HL-60 (cell line): ENCODE data around the gene CBR3.

ENCODE experiments used
- DNase-seq, 2 experiments: peaks; one replicate each; pipeline ENCODE4 v3.0.0-alpha.2; 2010 to 2020; ENCODE audit warnings: low read depth in 1 of 2, low spot score in 1 of 2
- H3K27ac ChIP-seq: fragments of 250-450 bp; sonication (Bioruptor Pico); replicated peaks from 2 replicates; pipeline ENCODE4 v1.5.1; 2020; ENCODE audit warnings: mild to moderate bottlenecking, moderate library complexity
- H3K27me3 ChIP-seq: fragments of 250-450 bp; sonication (Bioruptor Pico); 2 replicates; pipeline ENCODE4 v1.5.1; 2021; ENCODE audit warnings: mild to moderate bottlenecking, moderate library complexity; ENCODE audit not compliant: insufficient read depth, poor library complexity, severe bottlenecking
- H3K4me3 ChIP-seq: replicated peaks from 2 replicates; pipeline ENCODE4 v1.5.1; 2011; ENCODE audit warnings: mild to moderate bottlenecking, control low read depth, low read length; ENCODE audit not compliant: insufficient read depth
- GABPA ChIP-seq: IDR thresholded peaks from 2 replicates; pipeline ENCODE4 v1.6.1; 2012; ENCODE audit warnings: low read depth
- POLR2AphosphoS5 ChIP-seq: IDR thresholded peaks from 2 replicates; pipeline ENCODE4 v1.6.1; 2012; ENCODE audit warnings: low read depth
- SPI1 ChIP-seq: IDR thresholded peaks from 2 replicates; pipeline ENCODE4 v1.6.1; 2012; ENCODE audit warnings: low read depth, mild to moderate bottlenecking, borderline replicate concordance
- TF ChIP-seq, protein P1 (sequence below): IDR thresholded peaks from 2 replicates; pipeline ENCODE4 v1.6.1; 2012; ENCODE audit warnings: low read depth; ENCODE audit not compliant: insufficient replicate concordance
- TF ChIP-seq, protein P2 (sequence below): IDR thresholded peaks from one replicate; pipeline ENCODE4 v1.5.1; 2011; ENCODE audit warnings: low read length, control low read depth, inconsistent platforms; ENCODE audit not compliant: insufficient read depth

The CBR3 gene

GRCh38 chr21:36089946-36090345 is 44.9 kb upstream of the CBR3 start:
- no peak overlapping the region for H3K27ac ChIP-seq
- no peaks in the 10 kb centered on the region for H3K27me3 ChIP-seq
- H3K4me3 ChIP-seq: no peak overlapping the region
- no peak for TF ChIP-seq POLR2AphosphoS5
- no peak for TF ChIP-seq GABPA
- TF ChIP-seq, protein P1, sequence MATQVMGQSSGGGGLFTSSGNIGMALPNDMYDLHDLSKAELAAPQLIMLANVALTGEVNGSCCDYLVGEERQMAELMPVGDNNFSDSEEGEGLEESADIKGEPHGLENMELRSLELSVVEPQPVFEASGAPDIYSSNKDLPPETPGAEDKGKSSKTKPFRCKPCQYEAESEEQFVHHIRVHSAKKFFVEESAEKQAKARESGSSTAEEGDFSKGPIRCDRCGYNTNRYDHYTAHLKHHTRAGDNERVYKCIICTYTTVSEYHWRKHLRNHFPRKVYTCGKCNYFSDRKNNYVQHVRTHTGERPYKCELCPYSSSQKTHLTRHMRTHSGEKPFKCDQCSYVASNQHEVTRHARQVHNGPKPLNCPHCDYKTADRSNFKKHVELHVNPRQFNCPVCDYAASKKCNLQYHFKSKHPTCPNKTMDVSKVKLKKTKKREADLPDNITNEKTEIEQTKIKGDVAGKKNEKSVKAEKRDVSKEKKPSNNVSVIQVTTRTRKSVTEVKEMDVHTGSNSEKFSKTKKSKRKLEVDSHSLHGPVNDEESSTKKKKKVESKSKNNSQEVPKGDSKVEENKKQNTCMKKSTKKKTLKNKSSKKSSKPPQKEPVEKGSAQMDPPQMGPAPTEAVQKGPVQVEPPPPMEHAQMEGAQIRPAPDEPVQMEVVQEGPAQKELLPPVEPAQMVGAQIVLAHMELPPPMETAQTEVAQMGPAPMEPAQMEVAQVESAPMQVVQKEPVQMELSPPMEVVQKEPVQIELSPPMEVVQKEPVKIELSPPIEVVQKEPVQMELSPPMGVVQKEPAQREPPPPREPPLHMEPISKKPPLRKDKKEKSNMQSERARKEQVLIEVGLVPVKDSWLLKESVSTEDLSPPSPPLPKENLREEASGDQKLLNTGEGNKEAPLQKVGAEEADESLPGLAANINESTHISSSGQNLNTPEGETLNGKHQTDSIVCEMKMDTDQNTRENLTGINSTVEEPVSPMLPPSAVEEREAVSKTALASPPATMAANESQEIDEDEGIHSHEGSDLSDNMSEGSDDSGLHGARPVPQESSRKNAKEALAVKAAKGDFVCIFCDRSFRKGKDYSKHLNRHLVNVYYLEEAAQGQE: no peak
- TF ChIP-seq SPI1: no peak
- TF ChIP-seq, protein P2, sequence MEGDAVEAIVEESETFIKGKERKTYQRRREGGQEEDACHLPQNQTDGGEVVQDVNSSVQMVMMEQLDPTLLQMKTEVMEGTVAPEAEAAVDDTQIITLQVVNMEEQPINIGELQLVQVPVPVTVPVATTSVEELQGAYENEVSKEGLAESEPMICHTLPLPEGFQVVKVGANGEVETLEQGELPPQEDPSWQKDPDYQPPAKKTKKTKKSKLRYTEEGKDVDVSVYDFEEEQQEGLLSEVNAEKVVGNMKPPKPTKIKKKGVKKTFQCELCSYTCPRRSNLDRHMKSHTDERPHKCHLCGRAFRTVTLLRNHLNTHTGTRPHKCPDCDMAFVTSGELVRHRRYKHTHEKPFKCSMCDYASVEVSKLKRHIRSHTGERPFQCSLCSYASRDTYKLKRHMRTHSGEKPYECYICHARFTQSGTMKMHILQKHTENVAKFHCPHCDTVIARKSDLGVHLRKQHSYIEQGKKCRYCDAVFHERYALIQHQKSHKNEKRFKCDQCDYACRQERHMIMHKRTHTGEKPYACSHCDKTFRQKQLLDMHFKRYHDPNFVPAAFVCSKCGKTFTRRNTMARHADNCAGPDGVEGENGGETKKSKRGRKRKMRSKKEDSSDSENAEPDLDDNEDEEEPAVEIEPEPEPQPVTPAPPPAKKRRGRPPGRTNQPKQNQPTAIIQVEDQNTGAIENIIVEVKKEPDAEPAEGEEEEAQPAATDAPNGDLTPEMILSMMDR: no peak
- no peak for DNase-seq

- TF ChIP-seq, protein P2: no peak
- TF ChIP-seq, protein P1: no peak
- TF ChIP-seq POLR2AphosphoS5 (no peak), GABPA (no peak), SPI1 (no peak)
- no peak overlapping the region for H3K27ac ChIP-seq
- no peaks in the 10 kb centered on the region for H3K27me3 ChIP-seq
- DNase-seq: no peak
- H3K4me3 ChIP-seq: no peak overlapping the region
These were observed 42.2 kb upstream of the CBR3 start for GRCh38 chr21:36092681-36093080.

DNA sequence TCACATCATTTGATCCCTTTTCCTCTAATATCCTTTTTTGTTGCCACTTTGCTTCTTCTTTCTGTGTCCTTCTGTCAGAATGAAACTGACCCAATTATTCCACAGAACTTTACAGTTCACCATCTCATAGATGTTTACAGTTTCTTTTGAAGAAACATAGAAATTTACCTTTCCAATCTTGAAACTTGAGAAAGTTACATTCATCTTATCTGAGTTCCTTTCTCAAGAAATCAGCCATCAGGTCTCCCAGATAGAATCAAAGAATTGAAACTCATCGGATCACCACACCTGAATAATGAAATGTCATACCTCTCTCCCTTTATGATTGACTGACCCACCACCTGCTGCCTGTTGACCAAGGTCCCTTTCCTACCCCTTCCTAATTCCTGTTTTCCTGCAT is 41.4 kb upstream of the CBR3 start:
- Histone ChIP-seq H3K27ac (no peak overlapping the region), H3K4me3 (no peak overlapping the region), H3K27me3 (no peaks in the 10 kb centered on the region)
- no peak for DNase-seq
- TF ChIP-seq, protein P1: no peak
